Fibroblast of peridontal ligament (primary cell): ENCODE measurements around the gene TPBG.
"Not testable (repeated sequence)": the region's sequence is repeated elsewhere in the genome, so short reads cannot be mapped to it uniquely, and the experiment has no call there.

Experiments
- DNase-seq: peaks from one replicate; pipeline ENCODE4 v3.0.0-alpha.2; 2010; ENCODE audit errors: extremely low read depth

The TPBG gene

GRCh38 chr6:82376636-82377035 is 13.0 kb downstream of the TPBG start:
- DNase-seq: no peak

- DNase-seq: peak; percentile 82
Observed at GRCh38 chr6:82380566-82381185, 17.1 kb downstream of the TPBG start.

GRCh38 chr6:82381278-82381677 is 17.7 kb downstream of the TPBG start:
- no peak for DNase-seq

GRCh38 chr6:82385102-82385501 is 21.5 kb downstream of the TPBG start:
- DNase-seq: no peak

GRCh38 chr6:82385546-82385945 is 21.9 kb downstream of the TPBG start:
- DNase-seq: no peak

GRCh38 chr6:82385961-82386360 is 22.3 kb downstream of the TPBG start:
- DNase-seq: no peak

GRCh38 chr6:82394770-82395169 is 31.2 kb downstream of the TPBG start:
- not testable (repeated sequence) for DNase-seq

GRCh38 chr6:82396964-82397751 is 33.5 kb downstream of the TPBG start:
- peak; percentile 93 for DNase-seq

- peak; percentile 49 for DNase-seq
Observed at GRCh38 chr6:82397962-82398692, 34.5 kb downstream of the TPBG start.

- DNase-seq: peak; percentile 54
Observed at GRCh38 chr6:82408952-82409431, 45.4 kb downstream of the TPBG start.

GRCh38 chr6:82410151-82410648 is 46.6 kb downstream of the TPBG start:
- peak; percentile 74 for DNase-seq

GRCh38 chr6:82413868-82414267 is 50.3 kb downstream of the TPBG start:
- DNase-seq: peak; percentile 36

GRCh38 chr6:82415820-82416219 is 52.2 kb downstream of the TPBG start:
- peak; percentile 51 for DNase-seq

- no peak for DNase-seq
Observed at GRCh38 chr6:82416346-82416745, 52.7 kb downstream of the TPBG start.
